DMS79 (cell line): ENCODE measurements around the gene PRKD1.
A peak's percentile ranks its signal among the peaks of the same experiment; 100 is the strongest.

ENCODE experiments used
- DNase-seq: peaks from one replicate; lab custom pipeline; 2025; lab: John Stamatoyannopoulos, UW

Gene PRKD1

DNA sequence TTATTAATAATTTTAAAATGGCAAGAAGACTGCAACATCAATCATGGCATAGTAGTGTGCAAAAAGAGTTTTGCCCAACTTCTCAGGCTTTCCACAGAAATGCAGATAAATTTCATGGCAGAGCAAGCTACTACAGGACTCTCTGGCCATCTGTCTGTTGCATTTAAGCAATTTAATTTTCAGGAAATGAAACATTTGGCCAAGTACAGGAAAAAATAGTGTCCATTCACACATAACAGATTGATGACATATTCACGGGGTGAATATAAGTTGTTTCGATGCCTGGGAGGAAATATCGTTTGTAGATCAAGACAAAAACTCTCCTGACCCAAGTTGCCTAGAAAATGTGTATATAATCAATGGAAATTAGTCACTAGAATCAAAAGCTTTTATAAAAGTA lies 324.0 kb downstream of the PRKD1 start:
- DNase-seq: no peak

DNA sequence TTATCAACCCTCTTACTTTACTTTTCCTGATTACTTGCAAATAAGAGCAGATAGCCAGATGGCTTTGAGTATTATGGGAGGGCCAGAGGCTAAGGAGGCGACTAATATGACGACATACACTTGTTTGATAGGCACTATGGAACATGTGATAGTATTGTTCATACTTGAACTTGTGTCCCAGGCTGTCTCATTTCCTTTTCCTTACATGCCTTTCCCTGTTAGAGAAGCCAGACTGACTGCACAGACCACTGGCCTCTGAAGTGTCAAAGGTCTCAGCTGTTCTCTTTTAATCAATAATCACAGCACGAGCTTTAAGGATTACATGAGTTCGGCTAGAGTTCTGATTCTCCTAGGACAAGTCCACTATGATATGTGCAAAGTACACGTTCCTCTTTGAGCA lies 326.0 kb downstream of the PRKD1 start:
- DNase-seq: no peak

- peak; percentile 29 for DNase-seq
Observed at GRCh38 chr14:29587761-29588470, 339.7 kb downstream of the PRKD1 start.

DNA sequence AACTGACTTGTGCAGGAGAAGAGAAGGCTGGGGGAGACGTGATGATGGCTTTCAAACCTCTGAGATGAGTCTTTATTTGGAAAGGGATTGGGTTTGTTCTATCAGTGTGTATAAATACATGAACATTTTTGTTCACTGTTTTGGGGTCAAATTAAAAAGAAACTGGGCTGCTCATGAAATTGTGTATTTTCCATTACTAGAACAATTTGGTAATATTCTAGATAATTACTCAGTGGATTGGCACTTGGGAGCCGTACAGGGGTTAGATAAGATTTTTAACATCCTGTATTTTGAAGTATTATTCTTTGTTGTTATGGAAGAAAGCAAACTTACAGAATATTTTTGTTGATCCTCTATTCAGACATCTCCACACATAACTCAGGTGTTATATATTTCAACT lies 340.6 kb downstream of the PRKD1 start:
- DNase-seq: no peak

DNA sequence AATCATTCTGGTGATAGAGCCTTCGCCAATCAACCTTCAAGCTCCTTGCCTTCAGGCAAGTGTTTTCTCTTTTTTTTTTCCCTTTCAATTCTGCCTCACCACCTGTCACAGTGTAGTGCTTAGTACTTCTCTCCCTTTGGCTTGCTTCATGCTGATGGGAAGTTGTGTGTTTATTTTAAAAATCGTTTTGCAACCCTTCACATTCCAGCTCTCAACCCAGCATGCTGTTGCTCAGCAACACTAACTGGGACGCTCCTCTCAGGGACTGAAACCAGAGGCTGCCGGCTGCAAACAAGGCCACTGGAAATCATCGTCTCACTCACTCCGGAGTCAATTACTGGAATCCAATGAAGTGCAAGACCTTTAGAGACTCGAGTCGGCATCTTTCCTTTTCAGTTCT lies 342.7 kb downstream of the PRKD1 start:
- DNase-seq: peak; percentile 99

DNA sequence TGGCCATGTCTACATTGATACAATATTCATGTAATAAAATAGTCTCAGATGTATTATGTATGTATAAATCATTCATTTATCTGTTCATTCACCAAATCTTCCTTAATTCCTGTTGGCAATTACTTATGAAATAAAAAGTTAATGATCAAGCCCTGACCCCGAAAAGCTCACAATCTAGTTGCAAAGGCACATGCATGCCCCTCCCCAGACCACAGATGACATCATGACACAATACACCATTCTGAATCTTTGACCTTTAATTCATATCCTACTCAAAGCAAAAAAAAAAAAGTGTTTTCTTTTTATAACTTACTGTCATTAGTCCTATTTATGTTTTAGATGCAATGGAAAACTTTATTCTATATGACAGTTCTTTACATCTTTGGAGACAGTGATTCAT lies 346.9 kb downstream of the PRKD1 start:
- DNase-seq: no peak

GRCh38 chr14:29579838-29580237 lies 347.8 kb downstream of the PRKD1 start:
- no peak for DNase-seq

- no peak for DNase-seq
Observed at GRCh38 chr14:29576927-29577326, 350.7 kb downstream of the PRKD1 start.

DNA sequence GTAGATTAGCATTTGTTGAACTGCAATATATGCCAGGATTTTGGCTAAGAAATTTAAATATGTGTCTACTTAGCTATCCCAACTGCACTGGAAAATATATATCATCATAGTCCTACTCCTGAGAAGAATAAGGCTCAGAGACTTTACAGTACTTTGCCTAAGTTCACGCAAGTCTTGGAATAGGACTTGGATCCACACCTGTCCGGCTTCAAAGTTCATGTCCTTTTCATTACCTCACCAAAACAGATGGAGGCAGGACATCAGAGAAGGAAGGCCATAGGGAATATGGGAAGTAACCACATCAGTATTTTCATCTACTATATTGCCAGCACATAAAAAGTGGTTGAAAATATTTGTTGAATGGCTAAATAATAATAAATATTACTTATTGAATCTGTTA lies 358.5 kb downstream of the PRKD1 start:
- DNase-seq: no peak

DNA sequence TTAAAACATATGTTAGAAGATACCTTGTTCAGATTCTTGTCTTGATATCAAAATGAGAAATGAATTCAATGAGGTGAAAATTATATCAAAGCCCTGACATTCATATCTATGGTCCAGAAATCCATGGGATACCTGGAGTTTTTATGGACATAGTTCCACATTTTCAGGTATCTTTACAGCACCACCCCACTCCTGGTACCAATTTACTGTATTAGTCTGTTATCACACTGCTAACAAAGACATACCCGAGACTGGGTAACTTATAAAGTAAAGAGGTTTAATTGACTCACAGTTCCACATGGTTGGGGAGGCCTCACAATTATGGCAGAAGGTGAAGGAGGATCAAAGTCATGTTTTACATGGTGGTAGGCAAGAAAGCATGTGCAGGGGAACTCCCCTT lies 361.5 kb downstream of the PRKD1 start:
- no peak for DNase-seq

DNA sequence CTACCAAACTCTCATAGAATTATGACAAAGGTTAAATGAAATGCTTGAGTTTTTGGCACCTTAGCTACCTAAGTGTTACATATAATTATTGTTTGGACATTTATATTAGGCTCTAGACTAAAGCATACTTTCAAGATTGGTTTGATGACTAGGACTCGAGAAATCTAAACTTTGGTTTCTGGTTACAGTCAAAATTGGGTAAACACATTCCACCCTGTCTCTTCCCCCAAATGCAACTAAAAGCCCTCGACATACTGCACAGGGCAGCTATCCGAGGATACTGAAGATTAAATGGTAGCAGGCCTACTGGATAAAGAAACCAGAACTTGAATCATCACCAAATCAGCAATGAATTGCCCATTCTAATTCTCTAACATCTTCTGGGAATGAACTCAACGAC lies 369.1 kb downstream of the PRKD1 start:
- no peak for DNase-seq

DNA sequence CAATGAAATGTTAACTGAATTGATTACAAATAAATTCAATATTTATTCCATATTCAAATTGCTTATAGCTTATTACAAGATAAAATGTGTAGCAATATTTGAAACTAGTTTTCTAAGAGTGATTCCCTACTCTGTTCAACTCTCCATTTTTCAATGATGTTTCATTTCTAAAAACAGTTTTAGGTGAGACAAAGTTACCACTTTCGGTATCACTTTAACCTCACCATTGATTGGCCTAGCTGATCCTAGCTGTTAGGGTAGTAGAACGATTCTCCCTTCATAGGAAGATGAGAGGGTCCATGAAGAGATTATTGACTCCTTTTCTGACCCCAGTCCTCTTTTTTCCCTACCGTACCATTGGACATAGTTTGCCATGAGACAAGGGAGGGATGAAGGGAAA lies 373.3 kb downstream of the PRKD1 start:
- no peak for DNase-seq

- no peak for DNase-seq
Observed at GRCh38 chr14:29553427-29553826, 374.2 kb downstream of the PRKD1 start.

DNA sequence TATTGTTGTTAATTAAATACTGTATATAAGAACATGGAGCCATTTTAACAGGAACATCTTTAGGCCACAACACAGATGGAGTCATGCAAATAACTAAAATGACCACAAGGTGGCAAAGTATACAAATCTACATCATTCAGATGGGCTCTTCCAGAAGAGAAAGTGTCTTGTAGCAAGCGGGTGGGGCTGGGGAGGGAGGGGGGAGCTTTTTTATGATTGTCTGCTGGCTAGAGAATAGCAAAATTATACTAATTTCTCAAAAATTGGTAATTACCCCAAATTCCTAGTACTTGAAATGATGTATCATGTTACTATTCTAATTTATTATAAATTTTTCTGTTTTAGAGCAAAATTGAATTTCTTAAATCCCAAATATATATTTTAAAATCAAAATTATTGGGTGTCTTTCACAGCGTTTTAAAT lies 378.7 kb downstream of the PRKD1 start:
- DNase-seq: peak; percentile 41

DNA sequence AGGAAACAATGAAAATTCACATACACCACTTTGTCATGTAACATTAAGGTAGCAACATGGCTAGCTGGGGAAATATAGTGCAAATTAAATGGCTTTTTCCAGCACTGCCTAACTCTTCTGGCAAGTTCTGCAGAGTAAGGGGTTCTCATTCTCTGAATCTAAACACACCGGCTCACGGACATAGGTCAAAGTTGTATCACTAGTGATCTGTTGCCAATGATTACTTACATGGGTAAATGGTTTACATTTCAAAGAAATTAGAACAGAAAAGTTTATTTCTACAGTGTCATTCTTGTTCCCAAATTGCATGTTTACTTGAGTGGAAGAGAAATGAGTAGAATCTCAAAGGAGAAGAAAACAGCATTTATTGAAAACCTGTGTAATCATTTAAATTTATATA lies 381.9 kb downstream of the PRKD1 start:
- DNase-seq: no peak

GRCh38 chr14:29536886-29537511 lies 390.6 kb downstream of the PRKD1 start:
- no peak for DNase-seq

DNA sequence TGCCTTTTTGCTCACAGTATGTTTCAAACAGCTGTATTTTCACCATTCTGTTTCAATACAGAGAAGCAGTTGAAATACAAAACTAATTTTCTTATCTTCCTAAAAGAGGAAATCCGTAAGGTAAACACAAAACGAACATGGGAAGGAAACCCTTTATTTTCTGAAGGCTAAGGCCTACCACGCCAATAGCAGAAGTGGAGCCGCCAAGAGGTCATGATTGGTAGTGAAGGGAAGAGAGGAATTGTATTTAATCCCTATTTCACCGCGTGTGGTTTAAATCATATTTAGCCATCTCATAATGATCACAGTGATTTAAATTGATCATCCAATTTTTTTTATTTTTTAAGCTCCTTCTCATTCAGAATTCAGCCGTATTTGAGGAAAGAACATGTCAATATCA lies 398.2 kb downstream of the PRKD1 start:
- no peak for DNase-seq

DNA sequence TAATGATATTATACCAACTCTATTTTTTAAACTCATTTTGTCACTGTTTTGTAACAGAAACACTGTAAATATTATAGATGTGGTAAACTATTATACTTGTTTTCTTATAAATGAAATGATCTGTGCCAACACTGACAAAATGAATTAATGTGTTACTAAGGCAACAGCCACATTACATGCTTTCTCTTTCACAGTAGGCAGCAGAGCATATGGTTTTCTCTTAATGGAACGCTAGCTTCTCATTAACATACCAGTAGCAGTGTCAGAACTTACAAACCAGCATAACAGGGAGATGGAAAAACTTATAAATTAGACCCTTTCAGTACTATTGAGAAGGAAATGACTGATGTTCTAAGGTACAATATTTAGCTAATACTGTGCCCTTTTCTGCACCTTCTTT lies 398.8 kb downstream of the PRKD1 start:
- peak; percentile 32 for DNase-seq

- DNase-seq: no peak
Observed at GRCh38 chr14:29527286-29527685, 400.4 kb downstream of the PRKD1 start.
